Hepatocyte (in vitro differentiated cells): ENCODE results near the gene ARVCF. TPM values are rescaled to one million over a fixed set of nuclear protein-coding genes. Genes with fewer than 3 reads are reported as not detected.

Experiments
- DNase-seq: peaks from one replicate; pipeline ENCODE4 v3.0.0-alpha.2; 2016; ENCODE audit warnings: low spot score
- H2AFZ ChIP-seq: fragments of 200-600 bp; sonication (generic); 2 replicates; pipeline ENCODE4 v1.6.0; 2016; ENCODE audit warnings: antibody characterized with exemption, mild to moderate bottlenecking
- H3K27ac ChIP-seq: fragments of 200-600 bp; sonication (generic); 2 replicates; pipeline ENCODE4 v1.5.1; 2016; ENCODE audit warnings: mild to moderate bottlenecking
- H3K27me3 ChIP-seq: fragments of 200-600 bp; sonication (generic); 2 replicates; pipeline ENCODE4 v1.6.1; 2016
- H3K36me3 ChIP-seq: fragments of 200-600 bp; sonication (generic); replicated peaks from 2 replicates; pipeline ENCODE4 v1.5.1; 2016; ENCODE audit warnings: low read depth; ENCODE audit not compliant: insufficient read depth
- H3K4me1 ChIP-seq: fragments of 200-600 bp; sonication (generic); 2 replicates; pipeline ENCODE4 v1.5.1; 2016; ENCODE audit warnings: mild to moderate bottlenecking, moderate library complexity; ENCODE audit not compliant: insufficient read depth
- H3K4me2 ChIP-seq: fragments of 200-600 bp; sonication (generic); 2 replicates; pipeline ENCODE4 v1.6.0; 2016
- H3K4me3 ChIP-seq: fragments of 200-600 bp; sonication (generic); 2 replicates; pipeline ENCODE4 v1.5.1; 2016; ENCODE audit warnings: mild to moderate bottlenecking
- H3K79me2 ChIP-seq: fragments of 200-600 bp; sonication (generic); 2 replicates; pipeline ENCODE4 v1.6.0; 2017; ENCODE audit warnings: mild to moderate bottlenecking
- H3K9me2 ChIP-seq: fragments of 200-600 bp; sonication (generic); replicated peaks from 2 replicates; pipeline ENCODE4 v1.6.0; 2017; ENCODE audit warnings: mild to moderate bottlenecking; ENCODE audit not compliant: insufficient read depth
- H3K9me3 ChIP-seq: fragments of 200-600 bp; sonication (generic); 2 replicates; pipeline ENCODE4 v1.5.1; 2016; ENCODE audit warnings: low read depth, mild to moderate bottlenecking
- H4K20me1 ChIP-seq: fragments of 200-600 bp; sonication (generic); 2 replicates; pipeline ENCODE4 v1.6.0; 2016; ENCODE audit warnings: mild to moderate bottlenecking; ENCODE audit not compliant: insufficient read depth, poor library complexity, severe bottlenecking
- EZH2 ChIP-seq: fragments of 200-600 bp; sonication (generic); IDR thresholded peaks from 2 replicates; pipeline ENCODE4 v1.6.1; 2016; ENCODE audit warnings: antibody characterized with exemption, mild to moderate bottlenecking, borderline replicate concordance
- EZH2phosphoT487 ChIP-seq: fragments of 200-600 bp; sonication (generic); IDR thresholded peaks from one replicate; pipeline ENCODE4 v1.6.1; 2018; ENCODE audit warnings: antibody characterized with exemption, mild to moderate bottlenecking, low read depth, moderate library complexity; ENCODE audit not compliant: unreplicated experiment, severe bottlenecking
- WGBS: methylation state at CpG from one replicate; pipeline ENCODE4 v1.1.6; 2016; ENCODE audit warnings: low lambda C conversion rate; ENCODE audit errors: missing lambda C conversion rate; 5-methylcytosine and 5-hydroxymethylcytosine counted together
- polyA plus RNA-seq: library from polyadenylated mRNA; unstranded; fragments of >200 nt; fragmentation: Nextera tagmentation; extraction: Ambion mirVana; gene quantifications from 2 replicates; pipeline ENCODE4 v1.2.1, GENCODE V29; 2016
- total RNA-seq: library from RNA; depleted of rRNA; stranded (reverse); fragments of >200 nt; gene quantifications from 2 replicates; pipeline ENCODE4 v1.2.3, GENCODE V29; 2014
- TF ChIP-seq, protein P1 (sequence below): fragments of 200-600 bp; sonication (generic); IDR thresholded peaks from 2 replicates; pipeline ENCODE4 v1.5.1; 2016; ENCODE audit warnings: antibody characterized with exemption, mild to moderate bottlenecking; ENCODE audit not compliant: poor library complexity

ARVCF gene
- total and polyA plus RNA-seq, 2 experiments from 2014 or later: 23.8 to 32.5 TPM

DNA sequence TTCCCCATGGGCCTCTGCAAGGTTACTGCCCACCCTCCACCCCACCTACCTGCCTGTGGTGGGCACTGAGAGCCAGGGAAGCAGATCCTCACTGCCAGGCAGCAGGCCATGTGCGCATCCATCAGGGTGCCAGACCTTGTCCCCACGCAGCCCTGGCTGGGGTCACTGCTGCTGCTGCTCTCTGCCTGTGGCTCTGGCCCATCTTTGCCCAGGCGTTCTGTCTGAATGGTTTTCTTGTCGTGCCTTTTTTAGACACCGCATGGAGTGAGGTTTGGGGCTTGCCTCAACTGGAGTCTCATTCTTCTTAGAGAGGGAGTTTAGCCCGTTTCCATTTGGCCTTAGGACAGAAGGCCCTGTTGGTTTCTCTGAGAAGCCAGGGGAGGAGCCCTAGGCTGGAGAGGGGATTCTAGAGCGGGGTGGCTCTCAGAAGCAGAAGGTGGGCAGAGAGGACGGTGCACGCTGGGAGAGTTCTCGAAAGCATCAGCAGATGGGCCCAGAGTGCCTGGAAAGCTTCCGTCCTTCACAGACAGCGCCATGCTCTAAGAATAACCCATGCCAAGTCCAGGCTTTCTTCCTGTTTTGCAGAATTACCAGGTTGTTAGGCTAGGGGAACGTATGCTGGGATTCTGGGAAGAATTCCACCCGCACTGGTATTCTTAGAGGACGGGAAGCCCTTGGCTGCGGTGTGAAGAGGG is 12.4 kb upstream of the ARVCF start:
- H3K4me1 ChIP-seq: no peaks in the 10 kb centered on the region
- H3K27ac ChIP-seq: no peak overlapping the region
- H4K20me1 ChIP-seq: peaks cover 6% of the 10 kb centered on the region
- DNase-seq: no peak
- H3K36me3 ChIP-seq: no peaks in the 10 kb centered on the region
- no peak for TF ChIP-seq EZH2phosphoT487
- TF ChIP-seq EZH2: no peak
- TF ChIP-seq, protein P1, sequence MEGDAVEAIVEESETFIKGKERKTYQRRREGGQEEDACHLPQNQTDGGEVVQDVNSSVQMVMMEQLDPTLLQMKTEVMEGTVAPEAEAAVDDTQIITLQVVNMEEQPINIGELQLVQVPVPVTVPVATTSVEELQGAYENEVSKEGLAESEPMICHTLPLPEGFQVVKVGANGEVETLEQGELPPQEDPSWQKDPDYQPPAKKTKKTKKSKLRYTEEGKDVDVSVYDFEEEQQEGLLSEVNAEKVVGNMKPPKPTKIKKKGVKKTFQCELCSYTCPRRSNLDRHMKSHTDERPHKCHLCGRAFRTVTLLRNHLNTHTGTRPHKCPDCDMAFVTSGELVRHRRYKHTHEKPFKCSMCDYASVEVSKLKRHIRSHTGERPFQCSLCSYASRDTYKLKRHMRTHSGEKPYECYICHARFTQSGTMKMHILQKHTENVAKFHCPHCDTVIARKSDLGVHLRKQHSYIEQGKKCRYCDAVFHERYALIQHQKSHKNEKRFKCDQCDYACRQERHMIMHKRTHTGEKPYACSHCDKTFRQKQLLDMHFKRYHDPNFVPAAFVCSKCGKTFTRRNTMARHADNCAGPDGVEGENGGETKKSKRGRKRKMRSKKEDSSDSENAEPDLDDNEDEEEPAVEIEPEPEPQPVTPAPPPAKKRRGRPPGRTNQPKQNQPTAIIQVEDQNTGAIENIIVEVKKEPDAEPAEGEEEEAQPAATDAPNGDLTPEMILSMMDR: no peak
- no peaks in the 10 kb centered on the region for H3K27me3 ChIP-seq
- no peak overlapping the region for H3K4me2 ChIP-seq
- 94% methylated on average over 16 of the region's 16 CpGs for WGBS
- H3K4me3 ChIP-seq: no peak overlapping the region
- H3K79me2 ChIP-seq: no peaks in the 10 kb centered on the region
- H3K9me2 ChIP-seq: no peaks in the 10 kb centered on the region
- H2AFZ ChIP-seq: no peak overlapping the region
- H3K9me3 ChIP-seq: no peaks in the 10 kb centered on the region

DNA sequence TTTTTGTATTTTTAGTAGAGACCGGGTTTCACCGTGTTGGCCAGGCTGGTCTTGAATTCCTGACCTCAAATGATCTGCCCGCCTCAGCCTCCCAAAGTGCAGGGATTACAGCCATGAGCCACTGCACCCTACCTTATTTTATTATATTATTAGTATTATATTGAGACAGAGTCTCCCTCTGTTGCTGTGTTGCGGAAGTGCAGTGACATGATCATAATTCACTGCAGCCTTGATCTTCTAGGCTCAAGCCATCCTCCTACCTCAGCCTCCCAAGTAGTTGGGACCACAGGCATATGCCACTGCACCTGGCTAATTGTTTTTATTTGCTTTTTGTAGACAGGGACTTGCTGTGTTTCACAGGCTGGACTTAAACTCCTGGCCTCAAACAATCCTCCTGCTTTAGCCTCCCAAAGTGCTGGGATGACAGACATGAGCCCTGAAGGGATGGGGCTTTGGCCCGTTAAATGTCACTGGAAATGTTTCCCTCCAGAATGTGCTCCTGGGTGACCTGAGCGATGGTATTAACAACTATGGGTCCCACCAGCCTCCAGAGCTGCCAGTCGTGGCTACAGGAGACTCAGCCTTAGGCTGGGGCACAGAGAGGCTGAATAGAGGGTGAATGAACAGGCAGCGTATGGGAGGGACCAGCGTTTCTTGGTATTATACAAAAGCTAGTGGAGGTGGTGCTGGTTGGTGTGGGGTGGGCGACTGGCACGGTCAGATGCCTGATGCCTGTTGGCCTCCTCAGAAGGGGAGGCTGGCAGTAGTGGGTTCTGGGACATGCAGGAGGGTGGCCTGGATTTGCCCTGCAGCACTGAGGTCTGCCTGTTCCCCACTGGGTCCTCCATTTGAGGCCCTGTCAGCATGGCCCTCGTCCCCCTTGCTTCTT is 11.6 kb upstream of the ARVCF start:
- no peaks in the 10 kb centered on the region for H3K9me3 ChIP-seq
- H3K4me1 ChIP-seq: no peaks in the 10 kb centered on the region
- no peak overlapping the region for H3K4me3 ChIP-seq
- 92% methylated on average over 11 of the region's 12 CpGs for WGBS
- TF ChIP-seq, protein P1: peak; percentile 9
- TF ChIP-seq EZH2phosphoT487: no peak
- no peak overlapping the region for H3K27ac ChIP-seq
- no peak overlapping the region for H2AFZ ChIP-seq
- peaks cover 1% of the 10 kb centered on the region for H3K79me2 ChIP-seq
- H3K27me3 ChIP-seq: no peaks in the 10 kb centered on the region
- peaks cover 6% of the 10 kb centered on the region for H4K20me1 ChIP-seq
- DNase-seq: no peak
- no peak overlapping the region for H3K4me2 ChIP-seq
- H3K9me2 ChIP-seq: no peaks in the 10 kb centered on the region
- H3K36me3 ChIP-seq: no peaks in the 10 kb centered on the region

DNA sequence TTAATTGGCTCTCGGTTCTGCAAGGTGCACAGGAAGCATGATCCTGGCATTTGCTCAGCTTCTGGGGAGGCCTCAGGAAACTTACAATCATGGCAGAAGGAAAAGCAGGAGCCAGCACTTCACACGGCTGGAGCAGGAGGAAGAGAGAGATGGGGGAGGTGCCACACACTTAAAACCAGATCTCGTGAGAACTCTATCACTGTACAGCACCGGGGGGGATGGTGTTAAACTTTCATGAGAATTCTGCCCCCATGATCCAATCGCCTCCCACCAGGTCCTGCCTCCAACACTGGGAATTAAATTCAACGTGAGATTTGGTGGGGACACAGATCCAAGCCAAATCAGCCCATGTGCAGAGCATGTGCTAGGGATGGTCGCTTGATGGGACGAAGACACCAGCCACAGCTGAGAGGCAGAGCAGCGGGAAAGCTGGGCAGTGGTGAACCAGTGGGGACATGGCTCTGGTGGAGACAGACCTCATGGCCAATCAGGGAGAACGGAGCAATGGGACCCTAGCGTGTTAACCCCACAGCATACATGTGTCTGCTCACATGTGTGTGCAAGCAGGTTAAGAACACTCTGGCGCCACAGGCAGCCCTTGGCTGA is 10.5 kb upstream of the ARVCF start:
- Histone ChIP-seq H3K36me3 (no peaks in the 10 kb centered on the region), H4K20me1 (peaks cover 8% of the 10 kb centered on the region), H3K4me1 (peaks cover 3% of the 10 kb centered on the region), H3K27me3 (no peaks in the 10 kb centered on the region), H3K4me2 (no peak overlapping the region), H2AFZ (no peak overlapping the region), H3K9me3 (no peaks in the 10 kb centered on the region), H3K9me2 (no peaks in the 10 kb centered on the region), H3K4me3 (no peak overlapping the region), H3K79me2 (peaks cover 12% of the 10 kb centered on the region), H3K27ac (no peak overlapping the region)
- 91% methylated on average over 12 of the region's 12 CpGs for WGBS
- DNase-seq: no peak
- TF ChIP-seq EZH2phosphoT487 (no peak), EZH2 (no peak)
- TF ChIP-seq, protein P1: no peak
